Suprapubic skin (tissue), 4 donors: ENCODE measurements around the gene LSP1. TPM values are rescaled to one million over a fixed set of nuclear protein-coding genes. Genes with fewer than 3 reads are reported as not detected.
A peak's percentile ranks its signal among the peaks of the same experiment; 100 is the strongest.
"Not testable (repeated sequence)": the region's sequence is repeated elsewhere in the genome, so short reads cannot be mapped to it uniquely, and the experiment has no call there.

Source experiments
- DNase-seq, 2 donors: peaks; one replicate each; pipeline ENCODE4 v3.0.0-alpha.2; 2019; ENCODE audit warnings: low spot score in 2 of 2
- H3K27ac ChIP-seq: fragments of 200-600 bp; sonication (generic); one replicate; pipeline ENCODE4 v1.5.1; 2019
- H3K27me3 ChIP-seq: fragments of 200-600 bp; sonication (generic); one replicate; pipeline ENCODE4 v1.5.1; 2019
- H3K36me3 ChIP-seq: fragments of 200-600 bp; sonication (generic); one replicate; pipeline ENCODE4 v1.5.1; 2019
- H3K4me1 ChIP-seq: fragments of 200-600 bp; sonication (generic); one replicate; pipeline ENCODE4 v1.5.1; 2019
- H3K4me3 ChIP-seq: fragments of 200-600 bp; sonication (generic); one replicate; pipeline ENCODE4 v1.5.1; 2019; ENCODE audit warnings: mild to moderate bottlenecking
- H3K9me3 ChIP-seq: fragments of 200-600 bp; sonication (generic); one replicate; pipeline ENCODE4 v1.5.1; 2019
- CTCF ChIP-seq, 2 donors: fragments of 200-600 bp in 1 of 2; fragments of 450-650 bp in 1 of 2; sonication (generic) in 1 of 2; IDR thresholded peaks; one replicate each; pipeline ENCODE4 v1.5.1; 2016 to 2019; ENCODE audit warnings: antibody characterized with exemption in 2 of 2, mild to moderate bottlenecking in 1 of 2, moderate library complexity in 1 of 2
- EP300 ChIP-seq: sonication (generic); formaldehyde crosslinking; IDR thresholded peaks from one replicate; pipeline ENCODE4 v1.6.1; 2017; ENCODE audit warnings: antibody characterized with exemption
- POLR2A ChIP-seq, 2 donors: fragments of 450-650 bp; IDR thresholded peaks; one replicate each; pipeline ENCODE4 v1.6.1; 2017; ENCODE audit warnings: antibody characterized with exemption in 2 of 2, mild to moderate bottlenecking in 2 of 2, moderate library complexity in 2 of 2
- POLR2AphosphoS5 ChIP-seq, 3 donors: sonication (generic); formaldehyde crosslinking; IDR thresholded peaks; one replicate each; pipeline ENCODE4 v1.6.1; 2017; ENCODE audit warnings: antibody characterized with exemption in 3 of 3
- WGBS: methylation state at CpG from one replicate; pipeline ENCODE4 v1.1.5; 2018; 5-methylcytosine and 5-hydroxymethylcytosine counted together
- total RNA-seq, 4 donors: library from RNA; depleted of rRNA; stranded (reverse); fragments of >200 nt; gene quantifications; one replicate each; pipeline ENCODE4 v1.1.0, GENCODE V29; 2016

Gene LSP1
- total RNA-seq, 4 donors from 2014 or later, result 70.4 to 134 (median 107) TPM

DNA sequence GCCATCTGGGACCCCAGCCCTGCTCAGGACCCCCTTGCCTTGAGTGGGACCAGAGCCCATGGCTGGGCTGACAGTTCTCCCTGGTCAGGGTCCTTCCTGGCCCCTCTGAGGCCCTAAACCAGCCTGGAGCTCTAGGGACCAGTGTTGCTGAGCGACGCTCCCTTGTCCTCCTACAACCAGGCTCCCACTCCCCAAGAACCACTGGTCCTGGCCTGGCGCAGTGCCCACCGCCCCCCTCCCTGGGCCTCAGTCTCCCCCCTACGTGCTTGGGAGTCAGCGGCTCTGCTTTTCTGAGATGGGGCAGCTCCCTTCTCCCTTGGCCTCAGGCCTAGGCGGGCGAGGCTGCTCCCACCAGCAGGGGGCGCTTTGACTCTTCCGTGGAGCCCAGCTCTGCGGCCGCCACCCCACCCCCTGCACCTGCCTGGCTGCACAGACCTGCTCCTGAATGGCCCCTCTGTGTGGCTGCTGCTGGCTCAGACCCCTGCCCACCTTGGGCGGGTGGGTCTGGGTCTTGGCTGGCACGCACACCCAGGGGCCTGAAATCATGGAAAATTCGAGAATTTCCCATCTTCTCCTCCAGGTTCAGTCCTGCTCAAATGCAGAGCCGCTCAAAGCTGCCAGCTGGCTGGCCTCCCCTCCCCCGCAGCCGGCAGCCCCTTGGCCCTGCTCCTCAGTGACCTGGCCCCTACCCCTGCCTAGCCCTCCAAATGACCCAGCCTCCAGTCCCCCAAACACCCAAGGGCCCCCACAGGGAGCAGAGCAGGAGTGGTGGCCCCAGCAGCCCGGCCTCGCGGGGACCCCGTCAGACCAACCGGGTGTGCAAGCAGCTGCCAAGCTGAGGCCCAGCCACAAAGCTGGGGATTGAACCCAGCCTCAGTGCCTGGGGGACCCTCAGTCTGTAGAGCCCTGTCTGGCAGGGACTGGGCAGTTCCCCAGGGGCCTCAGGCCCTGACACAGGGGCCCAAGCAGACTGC lies 29.7 kb downstream of the LSP1 start:
- H3K27ac ChIP-seq, result peak overlapping the region; percentile 90
- 28% methylated on average over 3 of the region's 23 CpGs for WGBS
- DNase-seq, result peak; percentile 85 to 86

GRCh38 chr11:1883346-1884302 lies 30.7 kb downstream of the LSP1 start:
- Histone ChIP-seq H3K9me3 (no peaks in the 10 kb centered on the region), H3K36me3 (peaks cover 51% of the 10 kb centered on the region), H3K4me1 (peaks cover 53% of the 10 kb centered on the region), H3K27me3 (no peaks in the 10 kb centered on the region), H3K27ac (no peak overlapping the region), H3K4me3 (no peak overlapping the region)
- WGBS, result 83% methylated on average over 10 of the region's 14 CpGs
- TF ChIP-seq POLR2A (IDR thresholded peaks at IDR 0.05), result no peak
- TF ChIP-seq CTCF (IDR thresholded peaks at IDR 0.05), result no peak
- DNase-seq, result peak in 1 of 2 donors; percentile 79

More for the DNA sequence above, 29.7 kb downstream of the LSP1 start:
- H3K36me3 ChIP-seq, result peaks cover 42% of the 10 kb centered on the region
- H3K9me3 ChIP-seq, result no peaks in the 10 kb centered on the region
- TF ChIP-seq POLR2AphosphoS5 (IDR thresholded peaks at IDR 0.05) (no peak), POLR2A (IDR thresholded peaks at IDR 0.05) (no peak), CTCF (IDR thresholded peaks at IDR 0.05) (peak; percentile 75 to 89)
- H3K4me3 ChIP-seq, result no peak overlapping the region
- H3K27me3 ChIP-seq, result no peaks in the 10 kb centered on the region
- H3K4me1 ChIP-seq, result peaks cover 53% of the 10 kb centered on the region

GRCh38 chr11:1884303-1884700 lies 31.4 kb downstream of the LSP1 start:
- 87% methylated on average over 5 of the region's 5 CpGs for WGBS
- DNase-seq, result peak in 1 of 2 donors; percentile 26
- H3K4me3 ChIP-seq, result no peak overlapping the region
- peaks cover 53% of the 10 kb centered on the region for H3K4me1 ChIP-seq
- peaks cover 57% of the 10 kb centered on the region for H3K36me3 ChIP-seq
- H3K27me3 ChIP-seq, result no peaks in the 10 kb centered on the region
- TF ChIP-seq POLR2A (IDR thresholded peaks at IDR 0.05) (no peak), EP300 (no peak), CTCF (IDR thresholded peaks at IDR 0.05) (no peak), POLR2AphosphoS5 (IDR thresholded peaks at IDR 0.05) (no peak)
- no peak overlapping the region for H3K27ac ChIP-seq
- no peaks in the 10 kb centered on the region for H3K9me3 ChIP-seq

- not testable (repeated sequence) for H3K9me3 ChIP-seq, H3K27me3 ChIP-seq, H3K27ac ChIP-seq, H3K4me3 ChIP-seq, DNase-seq
- H3K36me3 ChIP-seq, result peaks cover 58% of the 10 kb centered on the region
- 94% methylated on average over 13 of the region's 13 CpGs for WGBS
- peaks cover 42% of the 10 kb centered on the region for H3K4me1 ChIP-seq
Measured at GRCh38 chr11:1886551-1886950, 33.7 kb downstream of the LSP1 start.

DNA sequence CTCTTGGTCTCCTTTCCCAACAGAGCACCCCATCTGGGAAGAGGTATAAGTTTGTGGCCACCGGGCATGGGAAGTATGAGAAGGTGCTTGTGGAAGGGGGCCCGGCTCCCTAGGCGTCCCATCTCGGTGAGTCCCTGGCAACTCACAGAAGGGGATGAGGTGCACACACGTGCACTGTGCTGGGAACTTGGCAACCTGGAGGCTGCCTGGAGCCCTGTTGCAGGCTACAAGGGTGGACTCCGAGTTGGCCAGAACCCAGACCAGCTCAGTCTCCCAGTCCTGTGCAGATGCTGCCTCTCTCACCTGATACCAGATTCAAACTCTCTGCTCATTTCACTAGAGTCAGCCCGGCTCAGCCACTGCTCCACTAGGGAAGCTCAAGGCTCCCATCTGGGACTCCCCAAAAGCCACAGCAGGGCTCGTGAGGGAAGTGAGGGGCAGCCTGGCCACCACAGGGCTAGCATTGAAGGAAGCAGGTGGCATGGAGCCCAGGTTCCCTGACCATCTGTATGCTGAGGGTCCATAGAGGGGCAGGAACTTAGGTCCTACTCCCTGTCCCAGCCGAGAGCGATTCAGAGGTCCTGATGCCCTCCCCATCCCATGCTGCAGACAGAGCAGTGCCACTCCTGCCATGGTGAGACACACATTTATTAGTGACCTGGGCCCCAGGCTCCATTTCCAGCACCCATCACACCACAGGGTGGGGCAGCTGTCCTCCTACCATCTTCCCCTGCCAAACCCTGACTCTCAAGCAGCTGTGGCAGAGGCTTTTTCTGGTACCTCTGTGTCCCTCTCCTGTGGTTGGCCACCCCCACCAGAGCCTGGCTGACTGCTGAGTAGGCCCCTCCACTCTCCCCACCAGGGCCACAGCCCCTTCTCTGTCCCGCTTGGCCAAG lies 34.8 kb downstream of the LSP1 start:
- TF ChIP-seq POLR2AphosphoS5 (IDR thresholded peaks at IDR 0.05), result no peak
- no peak for TF ChIP-seq POLR2A (IDR thresholded peaks at IDR 0.05)
- TF ChIP-seq CTCF (IDR thresholded peaks at IDR 0.05), result no peak
- no peak for TF ChIP-seq EP300
- H3K27me3 ChIP-seq, result no peaks in the 10 kb centered on the region
- H3K4me3 ChIP-seq, result no peak overlapping the region
- no peak for DNase-seq
- no peak overlapping the region for H3K27ac ChIP-seq
- peaks cover 31% of the 10 kb centered on the region for H3K4me1 ChIP-seq
- H3K9me3 ChIP-seq, result no peaks in the 10 kb centered on the region
- H3K36me3 ChIP-seq, result peaks cover 58% of the 10 kb centered on the region
- 70% methylated on average over 6 of the region's 11 CpGs for WGBS
